ENCODE results near the gene OLFM3.

OLFM3 gene

GRCh38 chr1:101953623-101954022, 43.1 kb downstream of the OLFM3 start:
- no peak overlapping the region for H3K4me3 ChIP-seq (ENCODE audit: low read depth, low read length)
- TF ChIP-seq CTCF (IDR thresholded peaks at IDR 0.05; ENCODE audit: low read depth, low read length), result no peak

GRCh38 chr1:101945884-101946283, 50.8 kb downstream of the OLFM3 start:
- H3K4me3 ChIP-seq (ENCODE audit: low read depth, low read length), result no peak overlapping the region
- no peak for TF ChIP-seq CTCF (IDR thresholded peaks at IDR 0.05; ENCODE audit: low read depth, low read length)

GRCh38 chr1:101943237-101943636, 53.5 kb downstream of the OLFM3 start:
- no peak for TF ChIP-seq CTCF (IDR thresholded peaks at IDR 0.05; ENCODE audit: low read depth, low read length)
- no peak overlapping the region for H3K4me3 ChIP-seq (ENCODE audit: low read depth, low read length)

- H3K4me3 ChIP-seq (ENCODE audit: low read depth, low read length), result no peak overlapping the region
- TF ChIP-seq CTCF (IDR thresholded peaks at IDR 0.05; ENCODE audit: low read depth, low read length), result no peak
Measured at GRCh38 chr1:101942516-101943193, 54.1 kb downstream of the OLFM3 start.

- H3K4me3 ChIP-seq (ENCODE audit: low read depth, low read length), result no peak overlapping the region
- no peak for TF ChIP-seq CTCF (IDR thresholded peaks at IDR 0.05; ENCODE audit: low read depth, low read length)
Measured at GRCh38 chr1:101938681-101939080, 58.0 kb downstream of the OLFM3 start.

GRCh38 chr1:101929343-101929742, 67.4 kb downstream of the OLFM3 start:
- H3K4me3 ChIP-seq (ENCODE audit: low read depth, low read length), result no peak overlapping the region
- no peak for TF ChIP-seq CTCF (IDR thresholded peaks at IDR 0.05; ENCODE audit: low read depth, low read length)

- no peak for TF ChIP-seq CTCF (IDR thresholded peaks at IDR 0.05; ENCODE audit: low read depth, low read length)
- no peak overlapping the region for H3K4me3 ChIP-seq (ENCODE audit: low read depth, low read length)
Measured at GRCh38 chr1:101928829-101929228, 67.9 kb downstream of the OLFM3 start.

All from WI38 (cell line).